ENCODE measurements around the gene COX6A1.
"Not testable (repeated sequence)": the region's sequence is repeated elsewhere in the genome, so short reads cannot be mapped to it uniquely, and the experiment has no call there.

COX6A1 gene

GRCh38 chr12:120445911-120446843 lies 8.3 kb downstream of the COX6A1 start, which contains the start of the genes GATC and TRIAP1:
TSS of gene GATC (plus strand) at chr12:120446444. CDS start at chr12:120446481, 37 bp downstream.
TSS of gene TRIAP1 (minus strand) at chr12:120446384. CDS start at chr12:120446372, 12 bp downstream.
- TF ChIP-seq, protein P1, sequence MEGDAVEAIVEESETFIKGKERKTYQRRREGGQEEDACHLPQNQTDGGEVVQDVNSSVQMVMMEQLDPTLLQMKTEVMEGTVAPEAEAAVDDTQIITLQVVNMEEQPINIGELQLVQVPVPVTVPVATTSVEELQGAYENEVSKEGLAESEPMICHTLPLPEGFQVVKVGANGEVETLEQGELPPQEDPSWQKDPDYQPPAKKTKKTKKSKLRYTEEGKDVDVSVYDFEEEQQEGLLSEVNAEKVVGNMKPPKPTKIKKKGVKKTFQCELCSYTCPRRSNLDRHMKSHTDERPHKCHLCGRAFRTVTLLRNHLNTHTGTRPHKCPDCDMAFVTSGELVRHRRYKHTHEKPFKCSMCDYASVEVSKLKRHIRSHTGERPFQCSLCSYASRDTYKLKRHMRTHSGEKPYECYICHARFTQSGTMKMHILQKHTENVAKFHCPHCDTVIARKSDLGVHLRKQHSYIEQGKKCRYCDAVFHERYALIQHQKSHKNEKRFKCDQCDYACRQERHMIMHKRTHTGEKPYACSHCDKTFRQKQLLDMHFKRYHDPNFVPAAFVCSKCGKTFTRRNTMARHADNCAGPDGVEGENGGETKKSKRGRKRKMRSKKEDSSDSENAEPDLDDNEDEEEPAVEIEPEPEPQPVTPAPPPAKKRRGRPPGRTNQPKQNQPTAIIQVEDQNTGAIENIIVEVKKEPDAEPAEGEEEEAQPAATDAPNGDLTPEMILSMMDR (conservative IDR thresholded peaks at IDR 0.05; ENCODE audit: low read depth, low read length): no peak
- H3K4me3 ChIP-seq (ENCODE audit: low read length): peak within 1 kb of the TSS; percentile 97
- DNase-seq (ENCODE audit: low read depth): no peak

DNA sequence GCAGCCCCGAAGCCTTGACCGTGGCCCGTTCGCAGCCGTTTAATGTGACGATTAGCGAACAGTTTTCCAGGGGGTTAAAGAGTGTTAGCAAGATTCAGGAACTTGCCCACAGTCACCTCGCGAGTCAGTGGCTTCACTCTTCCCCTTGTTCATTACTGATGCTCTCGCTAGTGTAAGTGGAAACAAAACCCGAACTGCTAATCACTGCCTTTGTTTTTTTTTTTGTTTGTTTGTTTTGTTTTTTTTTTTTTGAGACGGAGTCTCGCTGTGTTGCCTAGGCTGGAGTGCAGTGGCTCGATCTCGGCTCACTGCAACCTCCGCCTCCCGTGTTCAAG lies 8.9 kb downstream of the COX6A1 start:
- H3K4me3 ChIP-seq (ENCODE audit: low read length): peak overlapping the region; percentile 97
- DNase-seq (ENCODE audit: low read depth): not testable (repeated sequence)

- TF ChIP-seq, protein P1 (conservative IDR thresholded peaks at IDR 0.05; ENCODE audit: low read depth, low read length): no peak
- no peak for DNase-seq (ENCODE audit: low read depth)
- no peak overlapping the region for H3K4me3 ChIP-seq (ENCODE audit: low read length)
These were observed 10.1 kb downstream of the COX6A1 start for GRCh38 chr12:120447992-120448391.

- not testable (repeated sequence) for H3K4me3 ChIP-seq (ENCODE audit: low read length); DNase-seq (ENCODE audit: low read depth)
These were observed 14.6 kb downstream of the COX6A1 start for GRCh38 chr12:120452524-120452923.

DNA sequence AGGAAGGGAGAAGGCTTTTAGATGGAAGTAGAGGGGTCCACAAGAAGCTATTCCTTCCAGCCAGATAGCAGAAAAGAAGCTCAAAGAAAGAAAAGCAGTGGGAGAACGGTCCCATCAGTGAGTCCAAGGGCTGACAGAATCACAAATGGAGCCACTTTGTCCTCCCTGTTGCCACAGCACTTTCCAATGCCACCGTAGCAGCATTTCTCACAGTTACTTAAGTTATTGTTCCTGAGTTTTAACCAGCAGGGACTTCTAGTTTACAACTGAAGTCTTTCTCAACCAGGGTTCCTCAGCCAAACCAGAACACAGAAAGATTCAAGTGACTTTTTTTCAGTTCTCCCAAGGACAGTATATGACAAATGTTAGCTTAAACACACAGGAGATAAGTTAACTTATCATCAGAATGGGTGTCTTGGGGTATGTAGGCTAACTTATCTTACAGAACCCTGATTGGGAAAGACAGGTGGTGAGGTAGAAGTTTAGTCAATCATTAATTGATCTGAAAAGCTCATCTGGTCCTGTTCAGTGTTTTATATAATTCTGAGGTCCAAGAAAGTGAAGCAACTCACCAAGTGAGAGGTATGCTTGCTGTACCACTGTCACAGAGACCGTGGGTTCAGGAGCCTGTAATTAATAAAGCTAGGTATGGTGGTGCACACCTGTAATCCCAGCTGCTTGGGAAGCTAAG lies 15.3 kb downstream of the COX6A1 start:
- H3K4me3 ChIP-seq (ENCODE audit: low read length): no peak overlapping the region
- TF ChIP-seq, protein P1 (conservative IDR thresholded peaks at IDR 0.05; ENCODE audit: low read depth, low read length): no peak

DNA sequence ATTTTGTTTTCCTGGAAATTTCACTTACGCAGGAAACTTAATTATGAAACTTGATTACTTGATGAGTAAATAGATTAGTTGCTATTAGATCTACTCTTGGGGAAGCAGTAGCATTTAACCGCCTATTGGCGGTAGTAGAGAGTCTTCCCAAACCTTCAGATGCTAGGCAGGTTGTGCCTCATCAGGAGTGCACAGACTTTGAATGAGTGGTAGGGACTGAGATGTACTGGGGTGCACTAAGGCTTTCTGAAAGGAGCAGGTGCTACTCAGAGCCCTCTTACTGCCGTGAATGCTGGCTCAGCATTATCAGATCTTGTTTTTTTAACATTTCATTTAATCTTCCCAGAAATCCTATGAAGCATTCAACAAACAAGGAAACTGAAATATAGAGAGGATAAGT lies 16.1 kb downstream of the COX6A1 start:
- TF ChIP-seq, protein P1 (conservative IDR thresholded peaks at IDR 0.05; ENCODE audit: low read depth, low read length): peak; percentile 73
- H3K4me3 ChIP-seq (ENCODE audit: low read length): no peak overlapping the region
- no peak for DNase-seq (ENCODE audit: low read depth)

More for the DNA sequence above, 15.3 kb downstream of the COX6A1 start:
- no peak for DNase-seq (ENCODE audit: low read depth)

- TF ChIP-seq, protein P1 (conservative IDR thresholded peaks at IDR 0.05; ENCODE audit: low read depth, low read length): no peak
- H3K4me3 ChIP-seq (ENCODE audit: low read length): no peak overlapping the region
- no peak for DNase-seq (ENCODE audit: low read depth)
These were observed 17.4 kb downstream of the COX6A1 start for GRCh38 chr12:120455302-120455701.

- TF ChIP-seq, protein P1 (conservative IDR thresholded peaks at IDR 0.05; ENCODE audit: low read depth, low read length): peak; percentile 52
- no peak overlapping the region for H3K4me3 ChIP-seq (ENCODE audit: low read length)
- DNase-seq (ENCODE audit: low read depth): no peak
These were observed 19.2 kb downstream of the COX6A1 start for GRCh38 chr12:120457133-120457532.
